ENCODE measurements around the gene POU4F1. TPM values are rescaled to one million over a fixed set of nuclear protein-coding genes. Genes with fewer than 3 reads are reported as not detected.

POU4F1 gene
- total RNA-seq, 1 donor = not detected

GRCh38 chr13:78596399-78596735, 7.0 kb downstream of the POU4F1 start:
- no peak for DNase-seq (ENCODE audit: low read depth)
- no peak overlapping the region for H3K4me3 ChIP-seq (ENCODE audit: low read depth, low read length)
- TF ChIP-seq CTCF (IDR thresholded peaks at IDR 0.05; ENCODE audit: insufficient read depth, low read length) = no peak

GRCh38 chr13:78595495-78596398, 7.6 kb downstream of the POU4F1 start:
- no peak overlapping the region for H3K4me3 ChIP-seq (ENCODE audit: low read depth, low read length)
- DNase-seq (ENCODE audit: low read depth) = no peak
- TF ChIP-seq CTCF (IDR thresholded peaks at IDR 0.05; ENCODE audit: insufficient read depth, low read length) = no peak

GRCh38 chr13:78594456-78594975, 8.8 kb downstream of the POU4F1 start:
- no peak for DNase-seq (ENCODE audit: low read depth)
- no peak for TF ChIP-seq CTCF (IDR thresholded peaks at IDR 0.05; ENCODE audit: insufficient read depth, low read length)
- H3K4me3 ChIP-seq (ENCODE audit: low read depth, low read length) = no peak overlapping the region

- no peak for TF ChIP-seq CTCF (IDR thresholded peaks at IDR 0.05; ENCODE audit: insufficient read depth, low read length)
- no peak for DNase-seq (ENCODE audit: low read depth)
- no peak overlapping the region for H3K4me3 ChIP-seq (ENCODE audit: low read depth, low read length)
Measured at GRCh38 chr13:78593652-78594455, 9.5 kb downstream of the POU4F1 start.

- DNase-seq (ENCODE audit: low read depth) = no peak
- no peak for TF ChIP-seq CTCF (IDR thresholded peaks at IDR 0.05; ENCODE audit: insufficient read depth, low read length)
- no peak overlapping the region for H3K4me3 ChIP-seq (ENCODE audit: low read depth, low read length)
Measured at GRCh38 chr13:78593129-78593528, 10.2 kb downstream of the POU4F1 start.

- H3K4me3 ChIP-seq (ENCODE audit: low read depth, low read length) = no peak overlapping the region
- no peak for TF ChIP-seq CTCF (IDR thresholded peaks at IDR 0.05; ENCODE audit: insufficient read depth, low read length)
- DNase-seq (ENCODE audit: low read depth) = no peak
Measured at GRCh38 chr13:78592584-78592983, 10.8 kb downstream of the POU4F1 start.

All from fibroblast of the aortic adventitia (primary cell).